SJCRH30 (cell line): ENCODE results near the gene PTH1R. TPM values are rescaled to one million over a fixed set of nuclear protein-coding genes. Genes with fewer than 3 reads are reported as not detected.
A peak's percentile ranks its signal among the peaks of the same experiment; 100 is the strongest.

ENCODE experiments used
- DNase-seq, 2 experiments: peaks; one replicate each; pipeline ENCODE4 v3.0.0-alpha.2; 2015 to 2020
- H3K27ac ChIP-seq: fragments of 250-450 bp; sonication (Bioruptor Pico); 2 replicates; pipeline ENCODE4 v1.5.1; 2020; ENCODE audit warnings: mild to moderate bottlenecking, moderate library complexity
- H3K27me3 ChIP-seq: fragments of 250-450 bp; sonication (Bioruptor Pico); 2 replicates; pipeline ENCODE4 v1.5.1; 2020; ENCODE audit warnings: mild to moderate bottlenecking, moderate library complexity
- H3K36me3 ChIP-seq: fragments of 250-450 bp; sonication (Bioruptor Pico); 2 replicates; pipeline ENCODE4 v1.5.1; 2020; ENCODE audit warnings: mild to moderate bottlenecking, moderate library complexity
- H3K4me1 ChIP-seq: fragments of 250-450 bp; sonication (Bioruptor Pico); 2 replicates; pipeline ENCODE4 v1.5.1; 2020; ENCODE audit warnings: mild to moderate bottlenecking, moderate library complexity
- H3K4me3 ChIP-seq: fragments of 250-450 bp; sonication (Bioruptor Pico); 2 replicates; pipeline ENCODE4 v1.5.1; 2020; ENCODE audit warnings: mild to moderate bottlenecking, moderate library complexity
- H3K9me3 ChIP-seq: fragments of 250-450 bp; sonication (Bioruptor Pico); replicated peaks from 2 replicates; pipeline ENCODE4 v1.5.1; 2020; ENCODE audit warnings: mild to moderate bottlenecking, moderate library complexity
- total RNA-seq: library from RNA; depleted of rRNA; stranded (reverse); fragments of >200 nt; shearing (Covaris generic); gene quantifications from 2 replicates; pipeline ENCODE4 v1.2.3, GENCODE V29; 2014; rRNA removed

PTH1R gene
- total RNA-seq = 6.6 and 6.7 TPM in 2 replicates

DNA sequence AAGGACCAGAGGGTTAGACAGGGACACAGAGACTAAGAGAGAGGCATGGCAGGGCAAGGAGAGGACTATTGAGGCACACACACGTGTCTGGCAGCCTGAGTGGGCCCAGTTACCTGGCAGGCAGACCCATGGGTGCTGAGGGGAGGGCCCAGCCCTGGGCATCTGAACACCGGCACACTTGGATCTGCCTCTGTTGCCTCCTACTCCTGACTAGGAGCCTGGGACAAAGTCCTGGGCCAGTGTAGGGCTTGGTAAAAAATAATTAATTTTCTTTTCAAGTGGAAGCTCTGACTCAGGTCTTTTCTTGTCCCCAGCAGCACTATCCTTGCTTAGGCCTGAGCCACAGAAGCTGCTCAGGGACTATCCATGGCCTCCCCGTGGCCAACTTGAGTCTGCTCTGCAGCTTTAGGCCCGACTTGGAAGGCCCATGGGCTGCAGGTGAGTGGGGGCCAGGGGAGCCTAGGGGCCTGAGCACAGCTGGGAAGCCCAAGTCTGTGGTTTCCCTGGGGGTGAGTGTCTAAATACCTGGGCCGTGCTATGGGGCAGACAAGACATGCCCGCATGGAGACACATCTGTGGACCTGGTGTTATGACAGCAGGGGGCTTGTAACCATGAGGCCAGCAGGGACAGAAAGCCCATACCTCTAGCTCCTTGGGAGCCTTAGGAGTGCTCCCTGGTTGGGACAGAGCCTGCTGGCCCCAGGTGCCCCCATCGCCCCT lies at the start of gene PTH1R:
Gene PTH1R (plus strand): TSS at position 316 of the 720 bp plus-strand sequence. CDS start 5,839 bp downstream, outside the sequence.
- no peak within 1 kb of the TSS for H3K4me3 ChIP-seq
- DNase-seq = no peak
- H3K36me3 ChIP-seq = no peaks in the 10 kb centered on the region
- peaks cover 8% of the 10 kb centered on the region; the same call in 1 of the 2 replicates for H3K4me1 ChIP-seq
- H3K27me3 ChIP-seq = peaks cover 15% of the 10 kb centered on the region; the same call in 1 of the 2 replicates
- no peak within 1 kb of the TSS for H3K27ac ChIP-seq
- H3K9me3 ChIP-seq = no peaks in the 10 kb centered on the region

GRCh38 chr3:46829699-46830208 lies 47.8 kb upstream of the PTH1R start:
- Histone ChIP-seq H3K36me3 (no peaks in the 10 kb centered on the region), H3K4me1 (no peaks in the 10 kb centered on the region), H3K4me3 (no peak overlapping the region), H3K9me3 (no peaks in the 10 kb centered on the region), H3K27ac (no peak overlapping the region), H3K27me3 (no peaks in the 10 kb centered on the region; the same call in 1 of the 2 replicates)
- DNase-seq = no peak

DNA sequence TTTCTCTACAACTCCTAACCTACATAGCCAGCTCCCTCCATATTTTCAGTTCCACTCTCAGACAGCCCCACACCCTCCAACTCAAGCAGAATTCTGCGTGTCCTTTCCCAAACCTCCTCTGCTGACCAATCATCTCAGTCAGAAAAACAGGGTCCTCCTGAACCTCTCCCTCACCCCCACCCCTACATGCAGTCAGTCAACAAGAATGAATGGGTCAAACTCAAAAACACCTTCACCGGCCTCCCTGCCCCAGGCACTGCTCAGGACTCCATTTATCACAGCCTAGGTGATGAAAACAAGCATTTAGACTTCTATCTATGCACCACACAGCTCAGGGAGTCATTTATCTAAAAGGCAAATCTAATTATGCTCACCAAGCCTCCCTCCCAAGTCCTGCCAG lies 46.7 kb upstream of the PTH1R start:
- Histone ChIP-seq H3K27ac (no peak overlapping the region), H3K27me3 (no peaks in the 10 kb centered on the region; the same call in 1 of the 2 replicates), H3K9me3 (no peaks in the 10 kb centered on the region), H3K4me3 (no peak overlapping the region), H3K4me1 (no peaks in the 10 kb centered on the region), H3K36me3 (no peaks in the 10 kb centered on the region)
- DNase-seq = no peak

GRCh38 chr3:46831316-46831715 lies 46.2 kb upstream of the PTH1R start:
- Histone ChIP-seq H3K4me3 (no peak overlapping the region), H3K9me3 (no peaks in the 10 kb centered on the region), H3K27me3 (no peaks in the 10 kb centered on the region; the same call in 1 of the 2 replicates), H3K27ac (no peak overlapping the region), H3K4me1 (no peaks in the 10 kb centered on the region), H3K36me3 (no peaks in the 10 kb centered on the region)
- DNase-seq = no peak

DNA sequence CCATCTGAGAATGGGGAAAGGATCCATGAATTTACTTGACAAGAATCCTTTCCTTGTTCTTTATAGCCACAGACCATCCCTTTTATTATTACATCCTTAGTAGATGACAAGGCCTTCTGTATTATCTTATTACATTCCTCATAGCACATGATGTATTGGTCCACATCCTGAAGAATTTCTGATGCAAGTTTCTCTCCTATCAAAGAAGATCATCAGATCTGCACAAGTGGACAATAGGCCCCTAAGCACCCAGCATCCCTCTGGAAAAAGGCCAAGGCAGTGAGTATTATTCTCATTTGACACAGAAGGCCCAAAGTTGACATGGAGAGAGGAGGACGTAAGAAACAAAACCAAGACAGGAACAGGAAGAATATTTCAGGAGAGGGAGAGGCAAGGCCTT lies 45.7 kb upstream of the PTH1R start:
- H3K27me3 ChIP-seq = no peaks in the 10 kb centered on the region; the same call in 1 of the 2 replicates
- no peak overlapping the region for H3K27ac ChIP-seq
- no peak overlapping the region for H3K4me3 ChIP-seq
- H3K9me3 ChIP-seq = no peaks in the 10 kb centered on the region
- H3K4me1 ChIP-seq = no peaks in the 10 kb centered on the region
- no peaks in the 10 kb centered on the region for H3K36me3 ChIP-seq
- no peak for DNase-seq

- Histone ChIP-seq H3K27ac (no peak overlapping the region), H3K36me3 (no peaks in the 10 kb centered on the region), H3K27me3 (no peaks in the 10 kb centered on the region; the same call in 1 of the 2 replicates), H3K4me3 (no peak overlapping the region), H3K9me3 (no peaks in the 10 kb centered on the region; the same call in 1 of the 2 replicates), H3K4me1 (no peaks in the 10 kb centered on the region)
- no peak for DNase-seq
Observed at GRCh38 chr3:46833346-46834300, 43.9 kb upstream of the PTH1R start.

- Histone ChIP-seq H3K9me3 (no peaks in the 10 kb centered on the region; the same call in 1 of the 2 replicates), H3K27ac (no peak overlapping the region), H3K4me1 (no peaks in the 10 kb centered on the region), H3K36me3 (no peaks in the 10 kb centered on the region), H3K4me3 (no peak overlapping the region), H3K27me3 (no peaks in the 10 kb centered on the region; the same call in 1 of the 2 replicates)
- DNase-seq = no peak
Observed at GRCh38 chr3:46835054-46835453, 42.5 kb upstream of the PTH1R start.

DNA sequence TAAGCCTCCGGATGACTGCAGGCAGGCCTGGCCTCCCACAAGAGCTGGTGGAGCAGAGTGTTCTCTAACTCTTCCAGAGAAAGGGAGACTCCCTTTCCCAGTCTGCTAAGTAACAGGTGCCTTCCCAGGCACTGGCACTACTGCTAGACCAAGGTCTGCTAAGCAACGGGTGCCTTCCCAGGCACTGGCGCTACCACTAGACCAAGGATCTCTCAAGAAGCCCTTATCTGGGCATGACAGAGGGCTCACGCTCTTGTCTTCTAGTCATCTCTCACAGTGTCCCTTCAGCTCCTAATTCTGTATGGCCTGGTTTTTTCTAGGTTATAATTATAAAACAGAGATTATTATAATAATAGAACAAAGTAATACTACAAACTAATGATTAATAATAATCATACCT lies 42.0 kb upstream of the PTH1R start:
- Histone ChIP-seq H3K36me3 (no peaks in the 10 kb centered on the region), H3K27me3 (no peaks in the 10 kb centered on the region; the same call in 1 of the 2 replicates), H3K4me3 (no peak overlapping the region), H3K9me3 (peaks cover 2% of the 10 kb centered on the region; the same call in 1 of the 2 replicates), H3K4me1 (no peaks in the 10 kb centered on the region), H3K27ac (no peak overlapping the region)
- no peak for DNase-seq

- peaks cover 2% of the 10 kb centered on the region; the same call in 1 of the 2 replicates for H3K9me3 ChIP-seq
- H3K27ac ChIP-seq = no peak overlapping the region
- no peaks in the 10 kb centered on the region for H3K36me3 ChIP-seq
- no peaks in the 10 kb centered on the region for H3K4me1 ChIP-seq
- DNase-seq = no peak
- no peak overlapping the region for H3K4me3 ChIP-seq
- no peaks in the 10 kb centered on the region for H3K27me3 ChIP-seq
Observed at GRCh38 chr3:46838301-46838700, 39.2 kb upstream of the PTH1R start.

DNA sequence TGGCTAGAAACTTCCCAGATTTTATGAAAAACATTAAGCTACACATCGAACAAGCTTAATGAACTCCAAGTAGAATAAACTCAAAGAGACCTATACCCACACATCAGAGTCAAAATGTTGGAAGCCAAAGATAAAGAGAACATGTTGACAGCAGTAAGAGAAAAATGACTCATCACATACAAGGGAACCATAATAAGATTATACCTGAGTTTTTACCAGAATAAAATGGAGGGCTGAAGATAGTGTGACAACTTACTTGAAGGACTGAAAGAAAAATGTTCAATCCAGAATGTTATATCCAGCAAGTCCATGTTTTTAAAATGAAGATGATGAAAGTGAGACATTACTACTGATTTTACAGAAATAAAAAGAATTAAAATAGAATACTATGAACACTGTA lies 37.0 kb upstream of the PTH1R start:
- Histone ChIP-seq H3K36me3 (no peaks in the 10 kb centered on the region), H3K9me3 (peaks cover 2% of the 10 kb centered on the region; the same call in 1 of the 2 replicates), H3K27me3 (no peaks in the 10 kb centered on the region), H3K27ac (no peak overlapping the region), H3K4me1 (no peaks in the 10 kb centered on the region), H3K4me3 (no peak overlapping the region)
- no peak for DNase-seq

- DNase-seq = no peak
- Histone ChIP-seq H3K27me3 (no peaks in the 10 kb centered on the region), H3K4me3 (no peak overlapping the region), H3K27ac (no peak overlapping the region), H3K4me1 (0 out of 2 replicates have a peak, but pooled peaks cover 2% of the 10 kb centered on the region), H3K36me3 (no peaks in the 10 kb centered on the region), H3K9me3 (peaks cover 2% of the 10 kb centered on the region; the same call in 1 of the 2 replicates)
Observed at GRCh38 chr3:46843508-46843907, 34.0 kb upstream of the PTH1R start.

GRCh38 chr3:46844397-46844796 lies 33.1 kb upstream of the PTH1R start:
- no peaks in the 10 kb centered on the region for H3K36me3 ChIP-seq
- DNase-seq = no peak
- 0 out of 2 replicates have a peak, but pooled peaks cover 2% of the 10 kb centered on the region for H3K4me1 ChIP-seq
- H3K9me3 ChIP-seq = 0 out of 2 replicates have a peak, but pooled peaks cover 2% of the 10 kb centered on the region
- no peak overlapping the region for H3K4me3 ChIP-seq
- H3K27me3 ChIP-seq = no peaks in the 10 kb centered on the region
- H3K27ac ChIP-seq = no peak overlapping the region

DNA sequence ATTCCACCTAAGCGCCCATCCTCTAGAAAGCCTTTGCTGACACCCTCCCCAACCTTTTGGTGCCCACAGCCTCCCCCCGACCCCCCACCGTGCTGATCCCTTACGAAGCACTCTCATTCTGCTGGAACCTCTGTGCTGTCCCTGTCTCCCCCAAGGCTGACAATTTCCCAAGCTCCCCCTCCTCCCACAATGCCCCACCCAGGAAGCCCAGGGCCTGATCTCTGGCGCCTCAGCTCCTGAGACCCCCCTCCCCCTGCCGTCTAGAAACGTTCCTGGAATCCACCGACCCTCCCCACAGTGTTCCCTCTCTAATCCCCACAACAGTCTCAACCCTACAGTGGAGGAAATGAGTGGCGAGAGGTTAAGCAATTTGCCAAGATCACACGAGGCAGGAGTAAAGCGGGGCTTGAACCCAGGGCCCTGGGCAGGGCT lies 32.6 kb upstream of the PTH1R start:
- Histone ChIP-seq H3K9me3 (0 out of 2 replicates have a peak, but pooled peaks cover 2% of the 10 kb centered on the region), H3K27ac (peak overlapping the region; percentile 93), H3K4me3 (peak overlapping the region; percentile 65), H3K4me1 (0 out of 2 replicates have a peak, but pooled peaks cover 2% of the 10 kb centered on the region), H3K36me3 (no peaks in the 10 kb centered on the region), H3K27me3 (no peaks in the 10 kb centered on the region)
- DNase-seq = no peak

DNA sequence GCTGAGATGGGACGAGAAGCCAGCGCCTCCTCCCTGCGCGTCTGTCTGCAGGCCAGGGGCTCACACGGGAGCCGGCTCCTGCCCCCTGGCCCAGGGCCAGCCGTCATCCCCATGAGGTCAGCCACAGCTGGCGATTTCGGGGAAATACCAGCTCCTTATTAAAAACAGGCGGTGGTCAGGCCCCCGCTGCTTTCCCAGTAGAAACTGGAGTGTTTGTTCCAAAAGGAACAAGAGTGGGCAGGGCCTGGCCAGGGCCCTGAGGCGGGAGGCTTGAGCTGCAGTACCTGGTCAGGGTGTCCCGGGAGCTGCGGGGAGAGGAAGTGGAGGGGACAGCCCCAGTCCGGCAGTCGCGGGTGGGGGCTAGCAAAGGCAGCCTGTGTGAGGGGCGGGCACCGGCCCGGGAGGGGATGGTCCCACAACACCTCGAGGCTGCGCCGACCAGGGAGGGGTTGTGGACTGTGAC lies 32.1 kb upstream of the PTH1R start:
- peak; percentile 83 to 88 for DNase-seq
- H3K4me3 ChIP-seq = peak overlapping the region; percentile 65
- 0 out of 2 replicates have a peak, but pooled peaks cover 1% of the 10 kb centered on the region for H3K9me3 ChIP-seq
- H3K27me3 ChIP-seq = no peaks in the 10 kb centered on the region
- H3K36me3 ChIP-seq = no peaks in the 10 kb centered on the region
- peak overlapping the region; percentile 93 for H3K27ac ChIP-seq
- 0 out of 2 replicates have a peak, but pooled peaks cover 2% of the 10 kb centered on the region for H3K4me1 ChIP-seq
